ENCODE measurements around the gene C7orf25.
"Not testable (repeated sequence)": the region's sequence is repeated elsewhere in the genome, so short reads cannot be mapped to it uniquely, and the experiment has no call there.

Gene C7orf25

GRCh38 chr7:42929449-42929848 is 17.6 kb upstream of the C7orf25 start:
- DNase-seq (ENCODE audit: low read depth in 2 of 2), result no peak

- DNase-seq (ENCODE audit: low read depth in 2 of 2), result no peak
Observed at GRCh38 chr7:42928754-42929153, 16.9 kb upstream of the C7orf25 start.

- DNase-seq (ENCODE audit: low read depth in 2 of 2), result no peak
Observed at GRCh38 chr7:42926204-42926603, 14.3 kb upstream of the C7orf25 start.

DNA sequence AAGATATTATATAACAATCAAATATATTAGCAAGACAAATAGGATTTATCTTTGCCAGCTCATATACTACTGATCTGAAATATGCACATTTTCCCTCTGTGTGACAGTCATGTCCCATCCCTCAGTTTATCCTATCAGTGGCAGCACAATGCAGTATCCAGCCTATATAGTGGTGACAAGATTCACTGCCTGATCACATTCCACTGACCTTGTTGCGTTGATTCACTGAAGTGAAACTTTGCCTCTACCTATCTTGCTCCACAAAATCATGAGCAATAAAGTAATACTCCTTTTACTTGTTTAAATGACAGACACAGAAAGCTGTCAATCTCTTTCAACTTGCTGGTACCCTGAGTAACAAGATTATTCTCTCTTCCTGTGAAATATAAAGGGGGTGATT is 13.8 kb upstream of the C7orf25 start:
- DNase-seq (ENCODE audit: low read depth in 2 of 2), result no peak

GRCh38 chr7:42924223-42924838 is 12.5 kb upstream of the C7orf25 start:
- no peak for DNase-seq (ENCODE audit: low read depth in 2 of 2)

DNA sequence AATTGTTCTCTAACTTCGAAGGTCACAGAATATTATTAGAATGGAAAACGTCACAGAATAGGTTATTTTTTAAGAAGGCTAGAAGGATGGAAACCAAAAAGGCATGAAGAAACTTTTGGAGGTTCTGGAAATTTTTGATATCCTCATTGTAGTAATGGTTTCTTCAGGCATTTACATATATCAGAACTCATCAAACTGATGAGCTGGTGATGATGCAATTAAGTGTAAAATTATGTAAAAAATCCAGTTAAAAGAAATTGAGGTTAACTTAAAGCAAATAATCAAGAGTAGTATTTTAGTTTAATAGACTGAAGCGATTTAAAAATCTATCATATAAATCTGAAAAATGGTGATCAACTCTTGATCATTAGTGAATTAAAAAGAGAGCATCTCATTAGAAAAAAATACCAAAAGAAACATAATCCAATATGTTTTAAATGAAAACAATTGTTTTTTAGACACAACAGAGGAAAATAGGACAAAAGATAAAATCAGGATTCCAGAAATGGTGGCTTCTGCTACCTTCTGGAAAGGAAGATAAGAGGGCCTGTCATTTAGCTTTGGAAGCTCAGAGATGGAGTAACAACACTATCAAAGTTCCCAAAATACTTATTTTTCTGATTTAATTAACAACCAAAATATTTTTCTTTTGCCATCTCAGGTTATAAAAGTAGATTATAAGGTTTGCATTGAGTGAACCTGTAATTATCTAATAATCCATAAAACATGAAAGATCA is 10.3 kb upstream of the C7orf25 start:
- no peak for DNase-seq (ENCODE audit: low read depth in 2 of 2)

DNA sequence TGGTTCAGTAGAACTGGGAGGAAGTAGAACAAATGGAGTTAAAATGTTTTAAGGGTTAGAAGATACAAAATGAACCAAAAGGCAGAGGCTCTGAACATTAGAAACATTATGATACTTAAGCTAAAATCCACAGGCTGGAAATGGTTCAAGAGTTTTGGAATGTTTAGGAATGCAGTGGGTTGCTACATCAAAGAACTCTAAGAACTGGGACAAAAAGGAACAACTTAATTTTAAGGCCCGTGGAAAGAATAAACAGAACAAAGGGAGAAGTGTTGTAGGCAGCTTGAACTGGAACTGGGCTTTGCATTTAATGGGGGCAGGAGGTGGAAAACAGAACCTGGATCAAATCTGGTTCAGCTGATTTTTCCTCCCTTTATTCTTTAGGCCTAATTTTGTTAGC is 3.5 kb upstream of the C7orf25 start:
- no peak for DNase-seq (ENCODE audit: low read depth in 2 of 2)

GRCh38 chr7:42914421-42915045 is 2.7 kb upstream of the C7orf25 start:
- no peak for DNase-seq (ENCODE audit: low read depth in 2 of 2)

- no peak for DNase-seq (ENCODE audit: low read depth in 2 of 2)
Observed at GRCh38 chr7:42914009-42914408, 2.1 kb upstream of the C7orf25 start.

DNA sequence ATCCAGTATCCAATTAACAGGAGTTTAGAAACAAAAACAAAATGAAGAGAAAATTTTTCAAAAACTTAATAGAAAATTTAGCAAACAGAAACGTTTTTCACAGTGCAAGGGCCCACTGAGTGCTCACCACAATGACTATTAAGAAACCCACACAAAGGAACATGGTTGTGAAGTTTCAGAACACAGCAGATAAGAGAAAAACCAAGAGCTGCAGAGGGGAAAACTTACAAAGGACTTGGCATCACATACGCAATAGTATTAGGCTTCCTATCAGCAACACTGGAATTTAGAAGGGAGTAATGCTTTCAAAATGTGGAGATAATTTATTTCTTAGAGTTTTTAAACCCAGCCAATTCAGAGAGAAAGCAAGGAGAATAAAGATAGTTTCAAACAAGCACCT is 1.7 kb upstream of the C7orf25 start:
- DNase-seq (ENCODE audit: low read depth in 2 of 2), result no peak

GRCh38 chr7:42910306-42910705 is 1.6 kb downstream of the C7orf25 start:
- no peak for DNase-seq (ENCODE audit: low read depth in 2 of 2)

GRCh38 chr7:42907316-42907715 is 4.6 kb downstream of the C7orf25 start:
- DNase-seq (ENCODE audit: low read depth in 2 of 2), result no peak

GRCh38 chr7:42906181-42906580 is 5.7 kb downstream of the C7orf25 start:
- DNase-seq (ENCODE audit: low read depth in 2 of 2), result no peak

GRCh38 chr7:42902331-42902730 is 9.5 kb downstream of the C7orf25 start:
- DNase-seq (ENCODE audit: low read depth in 2 of 2), result no peak

- no peak for DNase-seq (ENCODE audit: low read depth in 2 of 2)
Observed at GRCh38 chr7:42900842-42901241, 11.0 kb downstream of the C7orf25 start.

GRCh38 chr7:42893346-42894240 is 18.3 kb downstream of the C7orf25 start:
- DNase-seq (ENCODE audit: low read depth in 2 of 2), result no peak

GRCh38 chr7:42886893-42887505 is 24.9 kb downstream of the C7orf25 start:
- DNase-seq (ENCODE audit: low read depth in 2 of 2), result no peak

GRCh38 chr7:42886129-42886528 is 25.7 kb downstream of the C7orf25 start:
- no peak for DNase-seq (ENCODE audit: low read depth in 2 of 2)

DNA sequence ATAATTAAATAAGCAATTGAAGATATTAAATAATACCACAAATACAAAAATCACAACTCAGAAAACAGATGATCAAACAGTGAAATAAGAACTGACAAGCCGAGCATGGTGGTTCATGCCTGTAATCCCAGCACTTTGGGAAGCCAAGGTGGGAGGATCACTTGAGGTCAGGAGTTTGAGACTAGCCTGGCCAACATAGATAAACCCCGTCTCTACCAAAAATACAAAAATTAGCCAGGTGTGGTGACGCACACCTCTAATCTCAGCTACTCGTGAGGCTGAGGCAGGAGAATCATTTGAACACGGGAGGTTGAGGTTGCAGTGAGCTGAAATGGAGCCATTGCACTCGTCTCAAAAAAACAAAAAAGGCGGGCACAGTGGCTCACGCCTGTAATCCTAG is 26.7 kb downstream of the C7orf25 start:
- not testable (repeated sequence) for DNase-seq (ENCODE audit: low read depth in 2 of 2)

GRCh38 chr7:42883950-42884349 is 27.9 kb downstream of the C7orf25 start:
- no peak for DNase-seq (ENCODE audit: low read depth in 2 of 2)

- DNase-seq (ENCODE audit: low read depth in 2 of 2), result no peak
Observed at GRCh38 chr7:42880392-42880791, 31.5 kb downstream of the C7orf25 start.

GRCh38 chr7:42878303-42878702 is 33.6 kb downstream of the C7orf25 start:
- no peak for DNase-seq (ENCODE audit: low read depth in 2 of 2)
